GM12864 (cell line): ENCODE results near the gene LMO2.
"Not testable (repeated sequence)": the region's sequence is repeated elsewhere in the genome, so short reads cannot be mapped to it uniquely, and the experiment has no call there.

ENCODE experiments used
- DNase-seq: peaks from one replicate; pipeline ENCODE4 v3.0.0-alpha.2; 2011; ENCODE audit warnings: low read depth
- H3K4me3 ChIP-seq: 2 replicates; pipeline ENCODE4 v1.5.1; 2011; ENCODE audit warnings: mild to moderate bottlenecking, low read depth, low read length, control low read depth
- TF ChIP-seq, protein P1 (sequence below): IDR thresholded peaks from 2 replicates; pipeline ENCODE4 v1.5.1; 2011; ENCODE audit warnings: low read depth, mild to moderate bottlenecking, moderate library complexity, low read length, control low read depth, inconsistent platforms; ENCODE audit errors: missing control alignments

Gene LMO2

DNA sequence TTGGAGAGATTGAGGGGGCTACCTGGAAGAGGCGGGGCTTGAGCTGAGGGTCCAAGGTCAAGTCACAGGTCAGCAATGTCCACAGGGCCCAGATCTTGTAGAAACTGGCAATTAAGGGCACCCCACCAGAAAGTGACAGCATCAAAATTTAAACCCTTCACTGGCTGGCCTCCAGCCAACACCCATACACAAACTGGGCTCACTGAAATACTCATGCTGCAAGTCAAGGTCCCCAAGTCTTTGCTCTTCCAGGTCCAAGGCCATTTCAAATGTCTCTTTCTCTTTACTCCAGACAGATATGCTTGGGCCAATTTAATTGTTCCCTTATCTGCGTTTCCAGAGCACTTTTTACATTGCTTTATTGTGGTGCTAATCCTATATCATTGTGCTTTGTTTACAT, 36.4 kb downstream of the LMO2 start:
- no peak overlapping the region for H3K4me3 ChIP-seq
- TF ChIP-seq, protein P1, sequence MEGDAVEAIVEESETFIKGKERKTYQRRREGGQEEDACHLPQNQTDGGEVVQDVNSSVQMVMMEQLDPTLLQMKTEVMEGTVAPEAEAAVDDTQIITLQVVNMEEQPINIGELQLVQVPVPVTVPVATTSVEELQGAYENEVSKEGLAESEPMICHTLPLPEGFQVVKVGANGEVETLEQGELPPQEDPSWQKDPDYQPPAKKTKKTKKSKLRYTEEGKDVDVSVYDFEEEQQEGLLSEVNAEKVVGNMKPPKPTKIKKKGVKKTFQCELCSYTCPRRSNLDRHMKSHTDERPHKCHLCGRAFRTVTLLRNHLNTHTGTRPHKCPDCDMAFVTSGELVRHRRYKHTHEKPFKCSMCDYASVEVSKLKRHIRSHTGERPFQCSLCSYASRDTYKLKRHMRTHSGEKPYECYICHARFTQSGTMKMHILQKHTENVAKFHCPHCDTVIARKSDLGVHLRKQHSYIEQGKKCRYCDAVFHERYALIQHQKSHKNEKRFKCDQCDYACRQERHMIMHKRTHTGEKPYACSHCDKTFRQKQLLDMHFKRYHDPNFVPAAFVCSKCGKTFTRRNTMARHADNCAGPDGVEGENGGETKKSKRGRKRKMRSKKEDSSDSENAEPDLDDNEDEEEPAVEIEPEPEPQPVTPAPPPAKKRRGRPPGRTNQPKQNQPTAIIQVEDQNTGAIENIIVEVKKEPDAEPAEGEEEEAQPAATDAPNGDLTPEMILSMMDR: no peak
- DNase-seq: no peak

DNA sequence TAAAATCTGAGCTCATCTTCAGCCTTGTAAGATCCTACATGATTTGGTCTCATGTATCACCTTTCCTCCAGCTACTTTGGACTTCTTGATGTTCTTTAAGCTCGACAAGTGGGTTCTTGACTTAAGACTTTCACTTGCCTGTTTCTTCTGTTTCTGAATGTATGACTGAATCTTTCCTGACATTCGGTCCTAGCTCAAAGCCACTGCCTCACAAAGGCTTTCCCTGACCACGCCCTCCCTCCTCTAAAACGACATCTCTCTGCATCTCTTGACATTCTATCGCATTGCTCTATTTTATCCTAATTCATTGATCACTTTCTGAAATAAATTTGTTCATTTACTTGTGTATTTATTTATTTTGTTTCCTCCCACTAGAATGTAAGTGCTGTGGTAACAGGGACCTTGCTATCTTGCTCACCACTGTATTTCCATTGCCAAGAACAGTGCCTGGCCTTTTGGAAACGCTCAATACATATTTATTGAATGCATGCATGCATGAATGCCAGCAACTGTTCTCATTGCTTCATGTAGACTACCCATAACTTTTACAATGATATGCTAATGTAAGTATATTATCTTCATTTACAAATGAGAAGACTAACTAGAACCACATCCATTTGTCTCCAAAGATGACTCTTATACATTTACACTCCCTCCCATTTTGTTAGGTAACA, 43.0 kb downstream of the LMO2 start:
- TF ChIP-seq, protein P1: no peak
- no peak for DNase-seq
- no peak overlapping the region for H3K4me3 ChIP-seq

DNA sequence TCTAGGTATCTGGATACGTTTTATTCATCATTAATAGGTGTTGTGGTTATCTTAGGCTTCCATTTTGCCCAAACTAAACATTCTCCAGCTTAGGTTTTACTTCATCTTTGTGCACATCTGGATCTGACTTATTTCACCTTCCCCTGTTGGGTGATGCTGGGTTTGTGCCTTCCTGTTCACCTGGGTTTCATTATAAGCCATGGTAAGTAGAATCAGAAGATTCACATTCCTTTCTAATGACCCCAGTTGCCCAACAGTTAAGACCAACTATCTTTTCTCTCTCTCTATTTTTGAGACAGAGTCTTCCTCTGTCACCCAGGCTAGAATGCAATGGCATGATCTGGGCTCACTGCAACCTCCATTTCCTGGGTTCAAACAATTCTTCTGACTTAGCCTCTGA, 44.6 kb downstream of the LMO2 start:
- TF ChIP-seq, protein P1: no peak
- no peak for DNase-seq
- no peak overlapping the region for H3K4me3 ChIP-seq

DNA sequence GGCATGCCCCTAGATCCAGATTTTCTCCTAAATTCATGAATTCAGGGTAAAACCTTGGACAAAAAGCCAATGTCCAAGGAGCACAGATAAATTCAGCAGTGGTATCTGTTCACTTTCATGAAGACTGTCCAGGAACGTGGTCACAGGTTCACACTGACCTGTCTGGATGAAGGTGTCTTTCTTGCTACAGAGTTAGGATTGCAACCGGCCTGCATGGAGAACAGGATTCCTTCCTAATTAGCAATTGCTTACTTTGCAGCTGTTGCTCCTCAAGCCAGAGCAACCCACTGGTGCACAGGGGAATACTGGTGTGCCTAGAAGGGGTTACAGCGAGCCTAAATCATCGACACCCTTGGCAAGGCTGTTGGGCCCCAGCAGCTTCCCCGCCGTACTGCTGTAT, 47.6 kb downstream of the LMO2 start:
- H3K4me3 ChIP-seq: no peak overlapping the region
- no peak for DNase-seq
- TF ChIP-seq, protein P1: no peak

DNA sequence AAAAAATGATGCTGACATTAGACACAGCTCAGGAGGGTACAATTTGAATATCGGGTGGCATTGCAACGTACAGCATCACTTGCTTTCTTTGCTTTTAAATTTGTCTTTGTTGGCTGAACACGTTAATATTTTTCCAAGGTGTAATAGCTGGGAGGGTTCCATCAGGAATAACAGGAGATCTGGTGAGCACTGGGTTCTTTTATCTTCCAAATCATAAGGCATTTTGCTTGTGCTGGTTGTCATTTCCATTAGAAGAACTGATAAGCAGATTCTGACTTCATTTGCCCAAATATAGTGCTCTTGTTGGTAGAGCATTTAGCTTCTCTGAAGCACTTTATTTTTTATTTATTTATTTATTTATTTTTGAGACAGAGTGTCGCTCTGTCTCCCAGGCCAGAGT, 48.9 kb downstream of the LMO2 start:
- TF ChIP-seq, protein P1: no peak
- no peak for DNase-seq

DNA sequence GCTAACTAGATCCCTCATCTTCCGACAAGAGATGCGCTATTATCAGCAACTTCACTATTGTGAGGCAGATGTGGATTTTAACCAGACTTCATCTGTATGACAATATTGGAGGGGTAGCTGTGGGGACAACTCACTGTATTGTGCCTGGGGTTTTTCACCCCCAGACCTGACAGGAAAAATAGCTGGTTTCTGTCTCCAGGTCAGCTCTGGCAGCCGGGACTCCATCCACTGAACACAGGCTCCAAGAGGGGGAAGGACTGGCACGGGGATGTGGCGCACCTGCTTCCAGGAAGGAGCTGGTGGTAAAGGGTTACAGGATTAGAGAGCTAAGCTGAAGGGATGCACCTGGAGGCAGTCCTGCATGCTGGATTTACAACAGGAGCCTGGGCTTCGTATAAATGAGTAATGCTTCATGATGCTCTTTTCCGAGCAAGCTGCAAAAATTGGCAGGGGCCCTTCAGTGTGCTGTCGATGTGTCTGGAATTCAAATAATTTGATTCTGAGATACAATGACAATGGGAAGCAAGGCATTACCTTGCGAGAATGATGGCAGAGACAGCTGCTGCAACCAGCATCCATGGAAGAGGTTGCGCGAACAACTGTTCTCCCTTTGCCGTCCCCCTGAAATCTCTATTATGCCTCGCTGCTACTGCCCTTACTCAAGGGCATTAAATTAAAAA, 49.5 kb downstream of the LMO2 start:
- H3K4me3 ChIP-seq: no peak overlapping the region
- no peak for DNase-seq
- TF ChIP-seq, protein P1: no peak

More for the DNA sequence above, 48.9 kb downstream of the LMO2 start:
- no peak overlapping the region for H3K4me3 ChIP-seq

- not testable (repeated sequence) for H3K4me3 ChIP-seq, DNase-seq
Observed at GRCh38 chr11:33838234-33838633, 53.6 kb downstream of the LMO2 start.

DNA sequence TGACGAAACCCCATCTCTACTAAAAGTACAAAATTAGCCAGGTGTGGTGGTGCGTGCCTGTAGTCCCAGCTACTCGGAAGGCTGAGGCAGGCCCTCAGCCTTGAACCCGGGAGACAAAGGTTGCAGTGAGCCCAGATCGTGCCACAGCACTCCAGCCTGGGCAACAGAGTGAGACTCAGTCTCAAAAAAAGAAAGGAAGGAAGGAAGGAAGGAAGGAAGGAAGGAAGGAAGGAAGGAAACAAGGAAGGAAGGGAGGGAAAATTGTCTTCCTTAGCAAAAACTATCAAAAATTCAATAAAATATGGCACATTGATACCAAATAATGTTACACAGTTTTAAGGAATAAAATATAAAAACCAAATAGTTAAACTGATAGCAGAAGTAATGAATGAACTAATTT, 54.5 kb downstream of the LMO2 start:
- not testable (repeated sequence) for H3K4me3 ChIP-seq, DNase-seq
